ENCODE results near the gene HOXD13. TPM values are rescaled to one million over a fixed set of nuclear protein-coding genes. Genes with fewer than 3 reads are reported as not detected.

HOXD13 gene
- total and polyA plus RNA-seq, 2 of the 13 experiments (the other 11 are each of a cell fraction or from before 2014, with no cell fraction given), result not detected

DNA sequence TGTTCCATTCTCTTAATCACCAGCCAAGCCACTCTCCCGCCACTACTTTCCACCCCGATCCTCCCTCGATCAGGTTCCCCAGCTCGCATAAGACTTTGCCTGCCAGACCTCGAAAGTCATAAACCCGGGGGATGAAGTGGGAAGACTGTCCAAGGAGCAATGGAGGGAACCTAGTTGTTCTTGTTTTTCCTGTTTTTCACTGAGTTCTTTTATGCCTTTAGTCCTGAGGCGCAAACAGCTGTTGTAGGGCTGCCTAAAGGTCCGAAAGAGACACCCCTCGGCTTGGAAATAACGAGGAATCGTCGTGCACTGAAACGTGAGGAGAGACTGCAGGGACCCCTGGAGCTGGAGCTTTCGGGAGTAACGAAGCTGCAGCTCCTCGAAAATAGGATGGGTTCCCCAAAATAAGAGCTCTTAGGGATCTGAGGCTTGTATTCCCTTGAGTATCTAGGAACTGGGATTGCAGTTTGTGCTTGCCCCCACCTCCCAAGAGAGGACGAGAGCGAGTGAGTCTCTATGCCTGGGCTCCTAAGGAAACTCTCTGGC, 5.4 kb downstream of the HOXD13 start:
- ATAC-seq, result no peak
- Histone ChIP-seq H3K27ac (ENCODE audit: extremely low read length, insufficient read depth, low read length) (no peak overlapping the region), H3K4me3 (replicated peaks in 1 of 3; ENCODE audit: insufficient read depth in 1 of 3, low read depth in 2 of 3, low read length in 3 of 3) (peak overlapping the region in 1 of 3 experiments; percentile 75; a peak in 1 of 6 replicates)
- TF ChIP-seq, protein P1, sequence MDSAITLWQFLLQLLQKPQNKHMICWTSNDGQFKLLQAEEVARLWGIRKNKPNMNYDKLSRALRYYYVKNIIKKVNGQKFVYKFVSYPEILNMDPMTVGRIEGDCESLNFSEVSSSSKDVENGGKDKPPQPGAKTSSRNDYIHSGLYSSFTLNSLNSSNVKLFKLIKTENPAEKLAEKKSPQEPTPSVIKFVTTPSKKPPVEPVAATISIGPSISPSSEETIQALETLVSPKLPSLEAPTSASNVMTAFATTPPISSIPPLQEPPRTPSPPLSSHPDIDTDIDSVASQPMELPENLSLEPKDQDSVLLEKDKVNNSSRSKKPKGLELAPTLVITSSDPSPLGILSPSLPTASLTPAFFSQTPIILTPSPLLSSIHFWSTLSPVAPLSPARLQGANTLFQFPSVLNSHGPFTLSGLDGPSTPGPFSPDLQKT (CRISPR knock-in tag; IDR thresholded peaks at IDR 0.05; ENCODE audit: borderline replicate concordance), result no peak
- TF ChIP-seq ZNF7 (CRISPR knock-in tag; IDR thresholded peaks at IDR 0.05), result no peak
- no peak for TF ChIP-seq KDM2A (CRISPR knock-in tag; IDR thresholded peaks at IDR 0.05; ENCODE audit: borderline replicate concordance, low read depth)
- TF ChIP-seq SIX1 (CRISPR knock-in tag; IDR thresholded peaks at IDR 0.05; ENCODE audit: borderline replicate concordance), result no peak
- TF ChIP-seq, protein P2, sequence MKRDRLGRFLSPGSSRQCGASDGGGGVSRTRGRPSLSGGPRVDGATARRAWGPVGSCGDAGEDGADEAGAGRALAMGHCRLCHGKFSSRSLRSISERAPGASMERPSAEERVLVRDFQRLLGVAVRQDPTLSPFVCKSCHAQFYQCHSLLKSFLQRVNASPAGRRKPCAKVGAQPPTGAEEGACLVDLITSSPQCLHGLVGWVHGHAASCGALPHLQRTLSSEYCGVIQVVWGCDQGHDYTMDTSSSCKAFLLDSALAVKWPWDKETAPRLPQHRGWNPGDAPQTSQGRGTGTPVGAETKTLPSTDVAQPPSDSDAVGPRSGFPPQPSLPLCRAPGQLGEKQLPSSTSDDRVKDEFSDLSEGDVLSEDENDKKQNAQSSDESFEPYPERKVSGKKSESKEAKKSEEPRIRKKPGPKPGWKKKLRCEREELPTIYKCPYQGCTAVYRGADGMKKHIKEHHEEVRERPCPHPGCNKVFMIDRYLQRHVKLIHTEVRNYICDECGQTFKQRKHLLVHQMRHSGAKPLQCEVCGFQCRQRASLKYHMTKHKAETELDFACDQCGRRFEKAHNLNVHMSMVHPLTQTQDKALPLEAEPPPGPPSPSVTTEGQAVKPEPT (CRISPR knock-in tag; IDR thresholded peaks at IDR 0.05; ENCODE audit: low read depth), result no peak
- no peak for TF ChIP-seq AGO2 (optimal IDR thresholded peaks at IDR 0.05; ENCODE audit: low read depth, low read length)
- TF ChIP-seq, protein P3, sequence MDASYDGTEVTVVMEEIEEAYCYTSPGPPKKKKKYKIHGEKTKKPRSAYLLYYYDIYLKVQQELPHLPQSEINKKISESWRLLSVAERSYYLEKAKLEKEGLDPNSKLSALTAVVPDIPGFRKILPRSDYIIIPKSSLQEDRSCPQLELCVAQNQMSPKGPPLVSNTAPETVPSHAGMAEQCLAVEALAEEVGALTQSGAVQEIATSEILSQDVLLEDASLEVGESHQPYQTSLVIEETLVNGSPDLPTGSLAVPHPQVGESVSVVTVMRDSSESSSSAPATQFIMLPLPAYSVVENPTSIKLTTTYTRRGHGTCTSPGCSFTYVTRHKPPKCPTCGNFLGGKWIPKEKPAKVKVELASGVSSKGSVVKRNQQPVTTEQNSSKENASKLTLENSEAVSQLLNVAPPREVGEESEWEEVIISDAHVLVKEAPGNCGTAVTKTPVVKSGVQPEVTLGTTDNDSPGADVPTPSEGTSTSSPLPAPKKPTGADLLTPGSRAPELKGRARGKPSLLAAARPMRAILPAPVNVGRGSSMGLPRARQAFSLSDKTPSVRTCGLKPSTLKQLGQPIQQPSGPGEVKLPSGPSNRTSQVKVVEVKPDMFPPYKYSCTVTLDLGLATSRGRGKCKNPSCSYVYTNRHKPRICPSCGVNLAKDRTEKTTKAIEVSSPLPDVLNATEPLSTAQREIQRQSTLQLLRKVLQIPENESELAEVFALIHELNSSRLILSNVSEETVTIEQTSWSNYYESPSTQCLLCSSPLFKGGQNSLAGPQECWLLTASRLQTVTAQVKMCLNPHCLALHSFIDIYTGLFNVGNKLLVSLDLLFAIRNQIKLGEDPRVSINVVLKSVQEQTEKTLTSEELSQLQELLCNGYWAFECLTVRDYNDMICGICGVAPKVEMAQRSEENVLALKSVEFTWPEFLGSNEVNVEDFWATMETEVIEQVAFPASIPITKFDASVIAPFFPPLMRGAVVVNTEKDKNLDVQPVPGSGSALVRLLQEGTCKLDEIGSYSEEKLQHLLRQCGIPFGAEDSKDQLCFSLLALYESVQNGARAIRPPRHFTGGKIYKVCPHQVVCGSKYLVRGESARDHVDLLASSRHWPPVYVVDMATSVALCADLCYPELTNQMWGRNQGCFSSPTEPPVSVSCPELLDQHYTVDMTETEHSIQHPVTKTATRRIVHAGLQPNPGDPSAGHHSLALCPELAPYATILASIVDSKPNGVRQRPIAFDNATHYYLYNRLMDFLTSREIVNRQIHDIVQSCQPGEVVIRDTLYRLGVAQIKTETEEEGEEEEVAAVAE (CRISPR knock-in tag; IDR thresholded peaks at IDR 0.05; ENCODE audit: borderline replicate concordance), result no peak
- no peak for TF ChIP-seq NRL (CRISPR knock-in tag; IDR thresholded peaks at IDR 0.05; ENCODE audit: borderline replicate concordance)
- no peak for TF ChIP-seq ZFX (CRISPR knock-in tag; IDR thresholded peaks at IDR 0.05; ENCODE audit: low read depth)
- TF ChIP-seq, protein P4, sequence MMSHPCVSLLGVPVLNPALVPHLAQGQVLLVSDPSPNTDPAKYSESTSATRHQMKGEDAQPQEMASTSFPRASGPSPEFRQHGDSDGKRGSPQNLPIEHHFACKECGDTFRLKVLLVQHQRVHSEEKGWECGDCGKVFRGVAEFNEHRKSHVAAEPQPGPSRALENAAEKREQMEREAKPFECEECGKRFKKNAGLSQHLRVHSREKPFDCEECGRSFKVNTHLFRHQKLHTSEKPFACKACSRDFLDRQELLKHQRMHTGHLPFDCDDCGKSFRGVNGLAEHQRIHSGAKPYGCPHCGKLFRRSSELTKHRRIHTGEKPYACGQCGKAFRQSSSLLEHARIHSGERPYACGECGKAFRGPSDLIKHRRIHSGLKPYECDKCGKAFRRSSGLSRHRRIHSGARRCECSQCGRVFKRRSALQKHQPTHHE (CRISPR knock-in tag; IDR thresholded peaks at IDR 0.05; ENCODE audit: borderline replicate concordance), result no peak
- TF ChIP-seq ZKSCAN1 (IDR thresholded peaks at IDR 0.05; ENCODE audit: low read length), result no peak
- no peak for TF ChIP-seq ZNF446 (CRISPR knock-in tag; IDR thresholded peaks at IDR 0.05)
- TF ChIP-seq, protein P5, sequence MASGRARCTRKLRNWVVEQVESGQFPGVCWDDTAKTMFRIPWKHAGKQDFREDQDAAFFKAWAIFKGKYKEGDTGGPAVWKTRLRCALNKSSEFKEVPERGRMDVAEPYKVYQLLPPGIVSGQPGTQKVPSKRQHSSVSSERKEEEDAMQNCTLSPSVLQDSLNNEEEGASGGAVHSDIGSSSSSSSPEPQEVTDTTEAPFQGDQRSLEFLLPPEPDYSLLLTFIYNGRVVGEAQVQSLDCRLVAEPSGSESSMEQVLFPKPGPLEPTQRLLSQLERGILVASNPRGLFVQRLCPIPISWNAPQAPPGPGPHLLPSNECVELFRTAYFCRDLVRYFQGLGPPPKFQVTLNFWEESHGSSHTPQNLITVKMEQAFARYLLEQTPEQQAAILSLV (CRISPR knock-in tag; IDR thresholded peaks at IDR 0.05; ENCODE audit: borderline replicate concordance), result no peak

More for the DNA sequence above, 5.4 kb downstream of the HOXD13 start:
- DNase-seq (ENCODE audit: low spot score), result no peak
- no peaks in the 10 kb centered on the region for H3K9me3 ChIP-seq (ENCODE audit: low read length)
- ChIA-PET CTCF (ENCODE audit: low intra/inter-chr PET ratio, low total read pairs) (interaction anchor here (0.8 to 3.0 kb wide), 6 partner anchors 408 to 1398 kb away, joined by 3 to 33 read pairs (median 16); no protein-coding TSS in a partner anchor), POLR2A (no interaction called here)
- H3K4me2 ChIP-seq (ENCODE audit: low read depth, low read length), result peak overlapping the region; percentile 91
- peaks cover 17% of the 10 kb centered on the region for H3K4me1 ChIP-seq (ENCODE audit: insufficient read depth, low read length)
- no peak overlapping the region for H3K9ac ChIP-seq (ENCODE audit: insufficient read depth, low read depth, low read length)
- FAIRE-seq, result no peak
- H2AFZ ChIP-seq (ENCODE audit: low read length), result no peak overlapping the region
- H3K36me3 ChIP-seq (replicated peaks in 1 of 2; ENCODE audit: control insufficient read depth in 1 of 2, insufficient read depth in 2 of 2, low read length in 2 of 2), result no peaks in the 10 kb centered on the region
- no peaks in the 10 kb centered on the region for H4K20me1 ChIP-seq (ENCODE audit: insufficient read depth, low read length)
- no TSS peak for BruUV-seq (replicated peaks)
- peaks cover 28 to 98% of the 10 kb centered on the region in 2 experiments for H3K27me3 ChIP-seq (ENCODE audit: control insufficient read depth in 1 of 2, insufficient read depth in 2 of 2, low read length in 2 of 2)
- H3K79me2 ChIP-seq (ENCODE audit: insufficient read depth, low read length), result no peaks in the 10 kb centered on the region
- intact Hi-C loops (cut with micrococcal nuclease; ENCODE audit: unreplicated experiment), result loop anchor here (1.0 to 5.0 kb wide), 6 partner anchors 408 to 896 kb away; no protein-coding TSS in a partner anchor
- WGBS (ENCODE audit: low lambda C conversion rate), result 9% methylated on average over 18 of the region's 18 CpGs
- in situ Hi-C loops (cut with HindIII; ENCODE audit: extremely low pct_ligation_motif_present, low pct_unique_long_range_greater_than_20kb), result loop anchor here (5.0 kb wide), 2 partner anchors 411 to 731 kb away; no protein-coding TSS in a partner anchor

Data from HepG2 (cell line).